ENCODE measurements around the gene STK10.

Gene STK10

DNA sequence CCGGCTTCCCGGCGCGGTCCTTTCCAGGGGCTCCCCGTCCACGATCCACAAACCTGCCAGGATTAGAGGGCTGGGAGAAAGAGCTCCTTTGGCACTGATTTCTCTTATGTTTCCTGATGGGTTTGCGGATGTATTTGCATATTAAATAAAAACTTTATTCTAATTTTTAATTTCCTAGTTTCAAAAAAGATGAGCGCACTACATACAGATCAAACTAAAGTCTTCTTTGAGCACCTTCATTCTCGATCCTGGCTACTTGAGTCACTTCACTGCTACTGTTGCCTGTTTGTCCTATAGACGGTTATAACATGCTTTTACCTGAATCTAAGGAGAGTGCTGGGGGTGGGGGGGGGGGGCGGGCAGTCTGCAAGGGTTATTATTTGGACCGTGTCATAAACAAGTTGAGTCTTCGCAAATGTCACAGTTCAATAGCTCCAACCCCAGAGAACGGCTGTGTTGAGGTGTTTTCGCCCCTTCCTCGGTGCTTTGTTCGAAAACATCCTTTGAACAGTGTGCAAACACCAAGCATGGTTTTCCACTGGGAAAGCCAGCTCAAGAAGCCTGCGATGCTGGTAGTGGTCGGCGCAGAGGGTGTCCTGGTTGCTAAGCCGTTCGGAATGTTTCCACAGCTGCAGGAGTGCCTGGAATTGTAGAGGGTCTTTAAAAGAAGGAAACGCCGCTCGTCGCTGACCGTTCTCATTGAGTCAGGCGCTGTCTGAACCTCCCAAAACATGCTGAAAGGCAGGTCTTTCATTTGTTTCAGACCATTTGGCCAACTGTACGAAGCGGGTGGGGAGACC is 1.1 kb upstream of the STK10 start:
- peak; percentile 64 for DNase-seq

DNA sequence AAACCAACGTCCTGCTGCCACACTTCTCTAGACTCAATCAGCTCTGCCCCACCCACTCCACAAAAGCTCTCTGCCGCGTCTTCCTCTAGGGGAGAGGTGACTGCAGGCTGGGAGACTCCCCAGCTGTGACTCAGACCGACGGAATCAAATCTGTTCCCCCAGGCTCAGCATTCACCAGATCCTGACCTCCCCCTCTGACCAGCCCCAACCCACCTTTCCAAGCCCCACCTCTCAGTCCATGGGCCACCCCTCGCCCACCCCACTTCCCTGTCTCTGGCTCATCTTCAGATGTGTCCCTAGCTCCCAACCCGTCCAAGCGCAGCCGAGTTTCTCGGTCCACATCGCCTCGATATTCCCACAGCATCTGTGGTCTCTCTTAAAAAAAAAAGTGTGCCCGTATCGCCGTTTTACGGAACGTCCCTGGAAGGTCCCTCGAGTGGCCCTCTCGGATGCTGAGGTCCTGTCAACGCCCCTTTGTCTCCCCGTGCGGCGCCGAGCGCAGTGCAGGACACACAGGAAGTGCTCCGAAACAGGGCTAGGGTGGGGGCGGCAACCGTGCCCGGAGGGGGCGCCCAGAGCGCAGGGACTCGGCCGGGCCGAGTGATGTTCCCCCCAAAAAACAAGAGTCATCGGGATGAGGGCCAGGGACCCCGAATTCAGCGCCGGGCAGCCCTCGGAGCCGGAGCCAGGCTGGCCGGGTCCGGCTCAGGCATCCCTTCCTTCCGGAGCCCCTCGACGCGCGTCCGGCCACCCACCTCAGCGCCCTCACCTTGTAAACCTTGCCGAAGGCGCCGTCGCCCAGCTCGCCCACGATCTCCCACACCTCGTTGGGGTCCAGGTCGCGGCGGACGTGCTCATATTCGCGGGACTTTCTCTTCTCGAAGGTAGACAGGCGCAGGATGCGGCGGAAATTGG is 649 bp downstream of the STK10 start:
- DNase-seq: peak; percentile 85

DNA sequence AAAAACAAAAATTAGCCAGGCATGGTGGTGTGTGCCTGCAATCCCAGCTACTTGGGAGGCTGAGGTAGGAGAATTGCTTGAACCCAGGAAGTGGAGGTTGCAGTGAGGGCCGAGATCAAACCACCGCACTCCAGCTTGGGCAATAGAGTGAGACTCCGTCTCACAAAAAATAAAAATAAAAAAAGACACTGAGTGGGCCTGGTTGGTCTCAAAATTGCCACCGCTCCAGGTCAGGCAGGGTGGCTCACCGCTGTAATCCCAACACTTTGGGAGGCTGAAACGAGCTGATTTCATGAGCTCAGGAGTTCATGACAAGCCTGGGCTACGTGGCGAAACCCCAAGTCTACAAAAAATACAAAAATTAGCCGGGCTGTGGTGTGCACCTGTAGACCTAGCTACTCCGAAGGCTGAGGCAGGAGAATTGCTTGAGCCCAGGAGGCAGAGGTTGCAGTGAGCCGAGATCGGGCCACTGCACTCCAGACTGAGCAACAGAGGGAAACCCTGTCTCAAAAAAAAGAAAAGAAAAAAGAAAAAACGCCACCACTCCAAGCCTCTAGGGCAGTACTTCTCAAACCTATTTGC is 1.8 kb downstream of the STK10 start:
- no peak for DNase-seq

DNA sequence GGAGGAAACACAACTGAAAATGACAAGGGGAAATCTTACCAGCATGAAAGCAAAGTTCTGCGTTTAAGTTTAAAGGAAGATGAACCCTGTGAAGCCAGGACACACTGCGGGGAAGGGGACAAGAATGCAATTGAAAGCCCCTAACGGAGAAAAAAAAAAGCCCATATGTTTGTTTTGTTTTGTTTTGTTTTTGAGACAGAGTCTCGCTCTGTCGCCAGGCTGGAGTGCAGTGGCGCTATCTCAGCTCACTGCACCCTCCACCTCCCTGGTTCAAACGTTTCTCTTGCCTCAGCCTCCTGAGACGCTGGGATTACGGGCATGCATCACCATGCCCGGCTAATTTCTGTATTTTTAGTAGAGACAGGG is 2.9 kb downstream of the STK10 start:
- no peak for DNase-seq

DNA sequence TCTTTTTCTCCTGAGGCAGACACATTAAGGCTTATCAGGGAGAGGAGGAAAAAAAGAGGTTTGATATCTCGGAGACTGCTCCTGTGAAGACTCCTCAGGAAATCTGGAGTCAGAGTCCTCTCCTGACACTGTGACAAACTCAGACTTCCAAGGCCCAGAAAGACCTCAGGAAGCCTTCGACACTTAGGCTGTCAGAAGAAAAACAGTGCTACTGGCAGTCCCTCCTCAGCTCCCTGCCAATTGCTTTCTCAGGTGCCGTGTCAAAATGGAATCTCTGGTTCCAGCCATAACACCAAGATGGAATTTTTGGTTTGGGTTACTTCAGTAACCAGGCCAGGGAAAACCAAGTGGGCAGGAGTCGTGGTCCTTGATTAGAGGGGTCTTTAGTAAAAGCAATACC is 4.1 kb downstream of the STK10 start:
- no peak for DNase-seq

DNA sequence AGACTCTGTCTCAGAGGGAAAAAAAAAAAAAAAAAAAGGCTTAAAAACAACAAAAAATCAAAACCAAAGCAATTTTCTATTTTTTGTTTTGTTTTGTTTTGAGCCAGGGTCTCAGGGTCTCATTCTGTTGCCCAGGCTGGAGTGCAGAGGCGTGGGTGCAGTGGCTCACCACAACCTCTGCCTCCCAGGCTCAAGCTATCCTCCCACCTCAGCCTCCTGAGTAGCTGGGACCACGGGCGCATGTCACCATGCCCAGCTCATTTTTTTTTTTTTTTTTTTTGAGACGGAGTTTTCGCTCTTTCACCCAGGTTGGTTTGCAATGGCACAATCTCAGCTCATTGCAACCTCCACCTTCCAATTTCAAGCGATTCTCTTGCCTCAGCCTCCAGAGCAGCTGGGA is 5.7 kb downstream of the STK10 start:
- no peak for DNase-seq

DNA sequence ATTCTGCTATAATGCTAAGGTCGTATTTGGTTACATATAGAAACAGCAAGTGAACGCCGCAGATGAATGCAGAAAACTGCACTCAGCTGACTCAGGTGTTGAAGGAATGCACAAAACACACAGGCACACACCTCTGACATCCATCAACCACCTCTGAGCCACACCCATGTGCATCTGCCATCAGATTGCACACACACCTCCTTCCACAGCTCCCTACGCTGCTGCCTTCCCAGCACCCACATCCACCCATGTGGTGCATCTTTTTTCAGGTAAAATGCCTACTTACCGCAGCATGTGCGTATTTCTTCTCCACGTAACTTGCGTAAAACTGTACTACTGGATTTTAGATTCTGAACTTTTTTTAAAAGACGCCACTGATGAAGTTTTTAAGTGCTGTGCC is 7.1 kb downstream of the STK10 start:
- no peak for DNase-seq

DNA sequence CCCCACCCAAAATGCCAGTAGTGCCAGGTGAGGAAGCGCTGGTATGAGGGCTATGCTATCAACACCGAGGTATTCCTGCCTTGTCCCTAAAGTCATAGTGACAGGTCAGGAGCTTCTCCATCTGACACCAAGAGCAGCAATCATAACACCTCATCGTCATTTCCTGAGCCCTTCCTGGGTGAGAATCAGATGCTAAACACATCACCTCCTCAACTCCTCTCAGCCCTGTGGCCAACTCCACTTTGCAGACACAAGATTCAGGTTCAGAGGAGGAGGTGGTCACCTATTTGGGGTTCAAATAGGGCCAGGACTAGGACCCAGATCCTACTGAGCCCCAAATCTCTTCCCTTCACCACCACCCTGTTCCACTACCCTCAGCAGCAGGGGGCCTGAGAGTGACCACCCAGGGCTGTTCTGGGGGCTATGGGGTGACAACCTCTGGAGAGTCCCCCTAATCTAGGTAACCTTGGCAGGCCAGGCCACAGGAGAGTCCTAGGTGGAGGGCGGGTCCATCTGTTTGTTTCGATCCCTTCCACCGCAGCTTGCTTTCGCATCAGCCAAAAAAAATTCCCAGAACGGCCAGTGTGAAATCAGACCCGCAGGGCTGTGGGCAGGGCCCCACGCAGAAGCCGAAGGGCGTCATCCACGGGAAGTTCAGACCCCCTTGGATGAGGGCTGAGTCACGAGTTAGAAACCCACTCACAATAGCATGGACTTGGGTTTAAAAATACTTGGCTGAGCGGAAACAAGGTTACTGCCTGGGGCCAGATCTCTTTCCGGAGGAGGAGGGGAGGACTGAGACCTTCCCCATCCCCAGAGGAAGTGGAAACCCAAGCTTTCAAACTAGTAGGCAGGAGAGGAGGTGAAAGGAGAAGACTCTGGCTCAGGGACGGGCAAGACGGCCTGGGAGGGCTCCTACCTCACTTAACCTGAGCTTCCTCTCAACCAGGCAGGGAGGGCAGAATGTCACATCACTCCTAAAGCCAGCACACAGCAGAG is 8.7 kb downstream of the STK10 start:
- DNase-seq: no peak

DNA sequence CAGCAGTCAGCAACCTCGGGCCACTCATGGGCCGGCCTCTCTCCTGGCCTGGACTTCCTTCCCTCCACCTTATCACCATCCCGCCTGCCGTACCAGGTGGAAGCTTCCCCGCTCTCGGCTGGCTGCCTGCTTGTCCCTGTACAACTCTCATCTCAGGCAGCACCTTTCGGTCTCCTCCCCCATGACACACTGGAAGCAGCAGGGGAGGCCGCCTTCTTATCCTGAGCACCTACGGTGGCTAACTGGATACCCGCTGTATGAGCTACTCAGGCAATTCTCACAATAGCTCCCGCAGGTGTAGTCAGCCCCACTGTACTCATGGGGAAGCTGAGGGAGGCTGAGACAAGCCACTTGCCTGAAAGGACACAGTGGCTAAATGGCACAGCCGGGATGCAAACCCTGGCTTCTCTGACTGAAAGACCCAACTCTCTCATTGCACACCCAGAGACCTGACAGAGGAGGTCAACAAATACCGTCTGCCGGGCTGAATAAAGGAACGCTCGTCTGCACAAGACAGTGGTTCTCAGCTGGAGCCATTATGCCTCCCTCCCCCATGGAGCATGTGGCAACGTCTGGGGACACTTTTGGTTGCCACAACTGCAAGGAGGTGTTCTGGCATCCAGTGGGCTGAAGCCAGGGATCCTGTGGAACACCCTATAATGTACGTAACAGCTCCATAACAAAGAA is 9.6 kb downstream of the STK10 start:
- peak; percentile 58 for DNase-seq

DNA sequence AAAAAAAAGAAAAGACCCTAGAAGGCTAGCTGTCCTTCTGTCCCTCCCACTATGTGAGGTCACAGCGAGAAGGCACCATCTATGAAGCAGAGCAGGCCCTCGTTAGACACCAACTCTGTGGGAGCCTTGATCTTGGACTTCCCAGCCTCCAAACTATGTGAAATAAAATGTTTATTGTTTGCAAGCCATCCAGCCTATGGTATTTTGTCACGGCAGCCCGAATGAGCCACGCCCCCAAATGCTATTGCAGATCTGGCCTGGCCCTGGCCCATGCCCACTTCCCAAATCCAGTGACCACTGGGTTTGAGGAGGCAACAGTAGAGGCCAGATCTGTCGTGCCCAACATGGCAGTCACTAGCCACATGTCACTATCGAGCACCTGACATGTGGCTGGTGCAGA is 10.8 kb downstream of the STK10 start:
- no peak for DNase-seq

DNA sequence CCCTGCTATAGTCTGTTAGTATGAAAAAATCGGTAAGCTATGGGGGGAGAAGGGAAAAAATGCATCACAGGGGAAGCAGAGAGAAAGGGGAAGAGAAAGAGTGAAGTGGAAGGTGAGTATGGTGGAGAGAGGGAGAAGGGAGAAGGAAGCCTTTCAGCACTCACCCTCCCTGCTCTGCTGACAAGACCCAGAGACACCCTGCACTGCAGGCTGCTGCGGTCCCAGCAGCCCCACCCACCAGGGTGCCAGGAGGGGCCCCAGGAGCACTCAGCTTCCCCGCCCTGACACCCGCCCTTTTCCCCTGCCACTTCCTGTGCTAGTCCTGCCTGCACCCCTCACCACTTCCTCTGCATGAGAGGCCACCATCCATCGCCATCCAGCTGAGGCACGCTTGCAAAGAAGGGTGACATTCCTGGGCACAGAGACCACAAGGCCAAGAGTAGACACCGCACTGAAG is 12.7 kb downstream of the STK10 start:
- DNase-seq: no peak

DNA sequence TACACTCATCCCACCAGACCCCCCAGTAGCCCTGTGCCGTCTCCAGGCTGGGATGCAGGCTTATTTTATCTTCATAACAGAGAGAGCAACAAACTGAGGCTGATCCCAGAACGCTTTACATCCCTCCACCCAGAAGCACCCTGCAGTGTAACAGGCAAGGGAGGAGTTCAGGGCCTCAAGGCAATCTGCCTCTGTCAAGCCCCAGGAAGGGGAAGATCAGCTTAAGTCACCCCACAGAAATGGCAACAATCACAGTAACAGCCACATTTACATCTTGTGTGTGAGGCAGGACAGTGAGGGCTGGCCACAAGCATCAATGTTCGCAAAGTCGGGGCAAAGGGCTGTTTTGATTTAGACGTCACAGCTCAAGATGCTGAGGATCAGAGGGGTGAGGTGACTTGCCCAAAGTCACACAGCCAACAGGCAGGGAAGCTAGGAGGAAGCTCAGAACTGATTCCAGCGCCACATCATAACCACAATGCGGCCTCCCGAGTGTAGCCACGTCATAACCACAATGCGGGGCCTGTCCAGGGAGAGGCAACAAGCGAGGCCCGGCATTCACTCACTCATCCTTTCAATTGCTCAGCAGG is 14.4 kb downstream of the STK10 start:
- DNase-seq: no peak

DNA sequence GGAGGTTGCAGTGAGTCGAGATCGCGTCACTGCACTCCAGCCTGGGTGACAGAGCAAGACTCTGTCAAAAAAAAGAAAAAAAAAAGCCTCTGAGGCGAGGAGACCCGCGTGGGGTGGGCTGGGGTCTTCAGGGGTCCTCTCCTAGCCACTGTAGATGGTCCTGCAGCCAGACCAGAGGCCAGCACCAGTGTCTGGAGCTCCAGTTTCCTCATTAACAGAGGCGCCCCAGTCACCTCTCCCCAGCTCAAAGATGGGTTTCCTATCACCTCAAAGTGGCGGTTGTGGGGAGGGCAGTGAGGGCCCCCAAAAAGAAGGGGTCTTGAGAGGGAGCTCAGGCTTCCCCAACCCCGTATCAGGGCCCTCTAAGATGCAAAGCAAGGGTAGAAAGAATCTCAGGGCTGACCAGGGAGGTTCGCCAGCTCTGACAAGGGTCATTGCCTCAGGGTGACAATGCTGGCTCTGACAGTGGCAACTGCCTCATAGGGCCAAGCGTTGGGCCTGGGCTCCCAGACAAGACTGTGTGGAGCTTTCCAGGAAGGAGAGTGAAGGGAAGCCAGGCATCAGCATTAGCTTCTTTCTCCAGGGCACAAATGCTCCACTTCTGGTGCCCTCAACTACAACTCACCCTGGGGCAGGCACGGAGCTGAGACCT is 15.0 kb downstream of the STK10 start:
- no peak for DNase-seq

DNA sequence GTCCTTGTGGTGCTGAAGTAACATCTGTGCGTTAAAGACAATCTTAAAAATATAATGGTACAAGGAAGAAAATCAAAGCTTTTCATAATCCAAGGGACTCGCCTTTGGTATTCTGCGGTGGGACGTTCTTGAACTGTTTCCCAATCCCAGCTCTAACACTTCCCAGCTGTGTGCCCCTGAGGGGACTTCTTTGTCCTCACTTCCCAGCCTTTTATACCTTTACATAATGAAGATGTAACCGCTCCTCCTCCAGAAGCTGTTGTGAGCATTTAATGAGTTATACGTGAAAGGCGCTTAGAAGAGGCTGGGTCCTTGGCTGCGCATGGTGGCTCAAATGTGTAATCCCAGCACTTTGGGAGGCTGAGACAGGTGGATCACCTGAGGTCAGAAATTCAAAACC is 16.9 kb downstream of the STK10 start:
- no peak for DNase-seq

DNA sequence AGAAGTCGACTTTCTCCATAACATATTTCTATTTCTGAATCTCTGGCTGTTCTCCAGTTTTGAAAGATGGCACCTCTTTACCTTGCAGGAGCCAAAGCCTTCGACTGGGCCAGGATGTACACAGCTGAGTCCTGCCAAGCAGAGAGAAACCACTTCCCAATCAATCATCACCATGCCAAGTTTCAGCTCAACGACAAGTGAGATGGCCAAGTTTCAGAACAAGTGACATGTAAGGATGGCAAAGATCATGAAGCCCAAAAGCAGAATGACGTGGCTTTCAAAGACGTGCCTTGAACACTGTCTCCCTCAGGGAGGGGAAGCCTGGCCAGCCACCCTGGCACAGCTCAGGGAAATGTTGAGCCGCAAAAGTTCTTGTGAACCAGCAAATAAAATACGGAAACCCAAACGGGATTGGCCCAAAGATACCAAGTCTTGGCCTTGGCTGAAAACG is 17.7 kb downstream of the STK10 start:
- no peak for DNase-seq

DNA sequence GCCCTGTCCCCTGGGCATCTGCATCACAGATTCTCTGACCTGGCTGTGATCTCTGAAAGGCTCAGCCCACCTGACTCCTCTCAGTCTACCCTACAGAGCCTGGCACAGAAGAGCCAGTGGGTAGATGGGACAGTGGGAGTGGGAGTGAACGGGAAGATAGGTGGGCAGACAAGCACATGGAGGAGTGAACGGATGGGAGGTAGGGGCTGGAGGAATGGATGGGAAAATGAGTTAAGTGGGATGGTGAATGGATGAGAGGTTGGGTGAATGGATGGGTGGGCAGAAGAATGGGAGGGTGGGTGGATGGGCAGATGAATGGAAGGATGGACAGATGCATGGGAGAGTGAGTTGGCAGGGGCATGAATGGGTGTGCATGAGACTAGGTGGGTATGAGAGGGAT is 18.8 kb downstream of the STK10 start:
- no peak for DNase-seq

DNA sequence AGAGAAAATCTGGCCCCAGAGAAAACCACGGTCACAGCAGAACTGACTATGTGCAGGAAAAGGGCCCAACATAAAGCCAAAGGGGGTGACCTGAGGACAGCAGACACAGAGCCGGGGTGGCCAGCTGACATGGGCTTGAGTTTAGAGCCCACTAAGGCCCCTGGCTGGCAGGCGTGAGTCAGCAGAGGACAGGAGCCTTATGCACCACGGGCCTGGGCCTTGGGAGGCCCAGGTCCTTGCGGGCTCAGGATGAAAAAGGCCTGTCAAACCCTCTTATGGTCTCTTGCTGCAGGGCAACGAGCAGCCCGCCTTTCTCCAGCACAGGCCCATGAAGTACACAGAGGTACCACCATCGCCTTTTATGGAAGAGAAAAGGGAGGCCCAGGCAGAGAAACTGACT is 19.7 kb downstream of the STK10 start:
- no peak for DNase-seq

DNA sequence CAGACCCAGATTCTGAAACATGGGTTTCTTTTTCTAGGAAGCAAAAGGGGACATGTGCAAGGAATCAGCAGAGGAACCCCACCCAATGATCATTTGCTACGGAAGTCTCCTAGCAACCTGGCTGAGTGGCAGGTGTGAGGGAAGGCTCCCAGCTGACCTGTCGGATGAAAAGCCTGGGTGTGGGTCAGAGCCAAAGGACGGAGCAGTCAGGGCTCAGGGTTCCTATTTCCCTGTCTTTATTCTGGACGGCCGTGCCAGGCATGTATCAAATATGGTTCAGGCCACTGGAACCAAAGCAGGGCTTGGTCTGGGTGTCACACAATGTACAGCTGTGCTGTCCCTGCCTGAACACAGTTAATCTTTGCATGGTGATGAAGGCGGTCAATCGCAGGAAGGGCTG is 20.1 kb downstream of the STK10 start:
- no peak for DNase-seq

DNA sequence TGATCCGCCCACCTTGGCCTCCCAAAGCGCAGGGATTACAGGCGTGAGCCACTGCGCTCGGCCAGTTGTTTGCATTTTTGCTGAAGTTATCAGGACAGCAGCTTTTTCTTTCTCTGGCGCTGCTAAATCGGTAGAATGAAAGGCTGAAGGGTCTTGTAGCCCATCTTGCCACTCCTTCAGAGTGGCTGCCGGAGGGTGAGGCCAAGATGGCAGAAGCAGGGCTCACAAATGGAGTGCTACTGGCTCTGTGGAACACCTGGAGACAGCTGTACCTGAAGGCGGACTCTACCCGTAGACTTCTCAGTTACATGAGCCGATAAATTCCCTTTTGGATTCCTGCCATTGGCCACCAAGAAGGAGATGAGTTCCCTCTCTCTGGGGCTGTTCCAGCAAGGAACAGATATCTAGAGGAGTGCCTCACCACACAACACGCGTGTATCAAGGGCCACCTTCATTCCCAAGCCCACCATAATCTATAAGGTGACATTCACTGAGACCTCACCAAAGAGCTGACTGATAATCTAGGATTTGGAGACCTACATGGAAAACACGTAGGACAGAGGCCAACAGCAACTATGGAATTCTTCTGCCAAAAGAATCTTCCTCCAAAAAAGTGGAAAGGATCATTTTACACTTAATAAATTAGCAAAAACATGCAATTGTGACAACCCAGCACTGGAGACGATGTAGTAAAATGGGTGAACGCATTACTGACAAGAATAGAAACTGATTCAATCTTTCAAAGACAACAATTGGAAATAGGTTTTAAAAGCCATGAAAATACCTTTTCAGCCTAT is 21.8 kb downstream of the STK10 start:
- no peak for DNase-seq

DNA sequence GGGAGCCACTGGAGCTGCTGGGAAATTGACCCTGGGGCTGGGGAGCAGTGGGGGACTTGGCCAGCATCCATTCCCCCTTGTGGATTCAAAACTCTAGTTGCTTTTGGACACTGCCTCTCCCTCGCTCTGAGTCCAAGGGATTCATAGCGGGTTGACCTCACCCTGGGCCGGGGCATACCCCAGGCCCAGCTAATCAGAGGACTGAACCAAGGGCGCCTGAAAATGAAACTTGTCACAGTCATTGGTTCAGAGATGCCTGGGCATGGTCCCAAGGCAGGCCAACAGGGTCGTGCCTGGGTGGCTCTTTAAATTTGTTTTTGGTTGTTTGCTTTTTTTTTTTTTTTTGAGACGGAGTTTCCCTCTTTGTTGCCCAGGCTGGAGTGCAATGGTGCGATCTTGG is 22.6 kb downstream of the STK10 start:
- DNase-seq: no peak

All from retina (tissue), 1 donor.